Colonic mucosa (tissue), 4 donors: Measurements from ENCODE around the gene RGL2. TPM values are rescaled to one million over a fixed set of nuclear protein-coding genes. Genes with fewer than 3 reads are reported as not detected.

Source experiments
- DNase-seq: peaks from one replicate; pipeline ENCODE4 v3.0.0-alpha.2; 2020
- H3K27ac ChIP-seq: fragments of 200-600 bp; one replicate; pipeline ENCODE4 v1.8.0; 2021
- H3K27me3 ChIP-seq: fragments of 200-600 bp; one replicate; pipeline ENCODE4 v1.8.0; 2021
- H3K36me3 ChIP-seq: fragments of 200-600 bp; one replicate; pipeline ENCODE4 v1.8.0; 2021
- H3K4me1 ChIP-seq: fragments of 200-600 bp; one replicate; pipeline ENCODE4 v1.8.0; 2021; ENCODE audit warnings: mild to moderate bottlenecking
- H3K4me3 ChIP-seq: fragments of 200-600 bp; one replicate; pipeline ENCODE4 v1.8.0; 2021
- H3K9ac ChIP-seq, 2 donors: one replicate each; pipeline ENCODE4 v1.7.0; 2013; ENCODE audit warnings: control low read depth in 2 of 2, low read depth in 2 of 2, low read length in 2 of 2
- H3K9me3 ChIP-seq: fragments of 200-600 bp; one replicate; pipeline ENCODE4 v1.8.0; 2021
- CTCF ChIP-seq: fragments of 200-600 bp; IDR thresholded peaks from one replicate; pipeline ENCODE4 v1.8.0; 2022; ENCODE audit warnings: antibody characterized with exemption, mild to moderate bottlenecking
- intact Hi-C: fragments of 100-400 bp; cut with DNase I; formaldehyde crosslinking; loops from one replicate; pipeline ENCODE4 v1.14.1; 2022
- microRNA-seq: library from miRNA; unstranded; fragments of <30 nt; microRNA quantifications from one replicate; pipeline ENCODE4, GENCODE V29; 2019
- total RNA-seq, 2 donors: library from RNA; stranded (reverse); fragmentation: NEBNext Ultra II Directional in 1 of 2; extraction: Animal tissue kit (Norgen Biotek cat#: 25700) in 1 of 2; gene quantifications; one replicate each; pipeline ENCODE4 v1.2.1, GENCODE V29; 2021
- donor health status: healthy.
- donor health status: DM: no; HTN: no; CAD: no.
- donor health status: DM: no; HTN: no; CAD: no.

Gene RGL2
- total RNA-seq, 2 donors from 2014 or later = 29.9 to 34.7 TPM

- H3K4me3 ChIP-seq = no peak overlapping the region
- H3K4me1 ChIP-seq = no peaks in the 10 kb centered on the region
- TF ChIP-seq CTCF = no peak
- H3K9me3 ChIP-seq = no peaks in the 10 kb centered on the region
- intact Hi-C loops = no loop called here
- H3K9ac ChIP-seq = no peak overlapping the region
- no peaks in the 10 kb centered on the region for H3K36me3 ChIP-seq
- H3K27ac ChIP-seq = no peak overlapping the region
- no peak for DNase-seq
- H3K27me3 ChIP-seq = no peaks in the 10 kb centered on the region
Observed at GRCh38 chr6:33241968-33242367, 56.8 kb downstream of the RGL2 start.

Small RNA genes within 50 kb of the gene (microRNA-seq; reads per million reads assigned to microRNA genes)
- not detected for gene MIR6834
- gene MIR6873 = not detected

Other genes starting within 250 kb of the RGL2 start
- 10 to 100 TPM; 18.7 to 58.7 TPM for gene HLA-DPA1, start 225.3 kb downstream of the RGL2 start, total RNA-seq
- 10 to 100 TPM; 21.3 to 53.5 TPM for gene HLA-DPB1, start 223.0 kb downstream of the RGL2 start, total RNA-seq
- gene COL11A2, start 106.5 kb downstream of the RGL2 start, total RNA-seq = under 1 TPM; 0.13 to 0.44 TPM
- 10 to 100 TPM; 33.4 to 36.3 TPM for gene RXRB, start 98.3 kb downstream of the RGL2 start, total RNA-seq
- gene SLC39A7, start 98.1 kb downstream of the RGL2 start, total RNA-seq = 100 to 1,000 TPM; 170 to 212 TPM
- gene HSD17B8, start 94.3 kb downstream of the RGL2 start, total RNA-seq = 10 to 100 TPM; 13.0 to 23.7 TPM
- 10 to 100 TPM; 24.8 to 30.9 TPM for gene RING1, start 90.4 kb downstream of the RGL2 start, total RNA-seq
- 10 to 100 TPM; 48.4 to 73.2 TPM for gene VPS52, start 27.1 kb downstream of the RGL2 start, total RNA-seq
- gene RPS18, start 26.9 kb downstream of the RGL2 start, total RNA-seq = 1,000 to 10,000 TPM; 1,996 to 2,041 TPM
- gene B3GALT4, start 21.8 kb downstream of the RGL2 start, total RNA-seq = 10 to 100 TPM; 22.0 to 26.4 TPM
- gene WDR46, start 9.7 kb downstream of the RGL2 start, total RNA-seq = 10 to 100 TPM; 25.7 to 51.7 TPM
- gene PFDN6, start 9.3 kb downstream of the RGL2 start, total RNA-seq = 10 to 100 TPM; 36.5 to 77.0 TPM
- gene TAPBP, start 15.1 kb upstream of the RGL2 start, total RNA-seq = 100 to 1,000 TPM; 204 to 235 TPM
- 10 to 100 TPM; 12.4 to 16.9 TPM for gene ZBTB22, start 18.8 kb upstream of the RGL2 start, total RNA-seq
- gene DAXX, start 24.0 kb upstream of the RGL2 start, total RNA-seq = 10 to 100 TPM; 38.7 to 46.7 TPM
- gene KIFC1, start 92.9 kb upstream of the RGL2 start, total RNA-seq = 10 to 100 TPM; 15.8 to 74.6 TPM
- 10 to 100 TPM; 21.9 to 39.5 TPM for gene PHF1, start 112.1 kb upstream of the RGL2 start, total RNA-seq
- 100 to 1,000 TPM; 145 to 172 TPM for gene CUTA, start 119.2 kb upstream of the RGL2 start, total RNA-seq
- gene SYNGAP1, start 121.1 kb upstream of the RGL2 start, total RNA-seq = 10 to 100 TPM in 1 of 2 donors, 1 to 10 TPM in 1; 5.3 to 10.4 TPM
- gene ZBTB9, start 155.6 kb upstream of the RGL2 start, total RNA-seq = 1 to 10 TPM; 4.8 to 8.1 TPM